NOMO-1 treated with dmso at 0.1 percent for 144 hours (cell line): ENCODE results near the gene RAD51B.

Experiments
- DNase-seq: peaks from one replicate; lab custom pipeline; 2025; ENCODE audit not compliant: unreplicated experiment; lab: John Stamatoyannopoulos, UW

RAD51B gene

DNA sequence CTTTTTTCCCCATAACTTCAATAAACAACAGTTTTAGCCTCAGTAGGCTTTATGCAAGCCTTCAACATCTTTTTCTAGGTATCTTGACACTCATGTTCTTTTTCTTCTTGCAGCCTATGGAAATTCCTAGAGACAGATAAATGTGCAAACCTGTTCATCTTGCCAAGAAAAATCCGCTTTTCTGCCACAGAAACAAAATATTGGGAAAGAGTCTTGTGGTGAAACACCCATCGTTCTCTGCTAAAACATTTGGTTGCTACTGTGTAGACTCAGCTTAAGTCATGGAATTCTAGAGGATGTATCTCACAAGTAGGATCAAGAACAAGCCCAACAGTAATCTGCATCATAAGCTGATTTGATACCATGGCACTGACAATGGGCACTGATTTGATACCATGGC lies 677.4 kb downstream of the RAD51B start:
- DNase-seq, result no peak

DNA sequence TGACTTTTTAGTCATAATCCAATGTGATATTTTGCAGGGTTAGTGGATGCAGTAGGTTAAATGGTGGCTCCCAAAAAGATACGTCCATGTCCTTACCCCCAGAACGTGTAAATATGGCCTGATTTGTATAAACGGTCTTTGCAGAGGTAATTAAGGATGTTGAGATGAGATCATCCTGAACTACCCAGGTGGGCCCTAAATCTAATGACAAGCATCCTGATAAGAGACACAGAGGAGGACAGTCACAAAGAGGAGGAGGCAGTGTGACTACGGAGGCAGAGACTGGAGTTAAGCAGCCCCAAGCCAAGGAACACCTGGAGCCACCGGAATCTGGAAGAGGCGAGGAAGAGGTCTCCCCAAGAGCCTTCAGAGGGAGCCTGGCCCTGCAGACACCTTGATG lies 679.9 kb downstream of the RAD51B start:
- DNase-seq, result no peak

DNA sequence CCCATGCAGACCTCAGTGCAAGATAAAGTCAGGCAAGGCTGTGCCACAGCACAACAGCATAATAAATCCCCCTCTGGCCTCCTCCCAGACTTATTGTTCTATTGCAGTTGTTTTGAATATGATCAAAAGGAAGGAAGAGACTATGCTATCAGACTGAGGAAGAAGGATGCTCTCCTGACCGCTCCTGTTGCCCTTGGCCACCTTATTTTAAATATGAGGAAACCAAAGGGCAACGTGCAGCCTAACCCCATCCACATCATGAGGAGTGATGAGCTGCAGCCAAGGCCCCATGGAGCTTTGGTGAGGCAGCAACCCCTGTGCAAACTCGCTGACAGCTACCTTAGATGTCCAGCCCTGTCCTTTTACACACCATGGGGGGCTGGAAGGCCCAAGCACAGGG lies 681.6 kb downstream of the RAD51B start:
- DNase-seq, result no peak

DNA sequence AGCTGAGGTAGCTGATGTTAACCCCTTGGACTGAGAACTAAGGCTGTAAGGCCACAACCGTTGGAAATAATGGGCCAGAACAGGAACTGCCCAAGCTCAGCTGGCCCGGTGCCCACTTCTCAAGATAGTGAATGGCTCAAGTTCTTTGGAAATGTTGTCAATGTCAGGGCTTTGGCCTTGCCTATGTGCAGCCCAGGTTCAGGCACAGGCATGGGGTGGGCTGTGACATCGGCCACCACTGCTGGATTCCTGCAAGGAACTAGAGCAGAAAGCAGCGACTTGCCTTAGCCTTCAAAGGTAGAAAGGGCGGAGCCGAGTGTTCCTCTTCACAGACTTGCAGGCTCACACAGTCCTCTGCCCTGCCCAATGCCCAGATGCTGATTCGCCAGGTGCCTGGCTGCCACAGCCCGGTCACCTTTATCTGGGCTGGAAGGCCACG lies 682.1 kb downstream of the RAD51B start:
- DNase-seq, result no peak

DNA sequence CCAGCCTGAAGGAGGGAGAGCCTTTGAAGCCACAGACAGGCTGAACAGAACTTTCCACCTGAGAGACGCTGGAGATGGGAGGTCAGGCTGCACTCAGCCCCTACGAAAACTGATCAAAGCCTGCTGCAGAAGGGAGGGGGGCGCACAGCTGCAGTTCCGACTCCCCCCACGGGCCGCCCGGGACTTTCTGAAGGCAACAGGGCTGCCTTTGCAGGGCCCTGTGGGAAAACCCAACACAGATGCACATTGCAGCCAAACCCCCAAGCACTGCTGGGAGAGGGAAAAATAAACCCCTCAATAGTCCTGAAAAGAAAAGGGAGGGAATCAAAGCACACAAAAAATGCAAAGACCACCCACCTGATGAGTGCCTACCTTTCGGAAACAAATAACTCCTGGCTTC lies 682.7 kb downstream of the RAD51B start:
- DNase-seq, result no peak

DNA sequence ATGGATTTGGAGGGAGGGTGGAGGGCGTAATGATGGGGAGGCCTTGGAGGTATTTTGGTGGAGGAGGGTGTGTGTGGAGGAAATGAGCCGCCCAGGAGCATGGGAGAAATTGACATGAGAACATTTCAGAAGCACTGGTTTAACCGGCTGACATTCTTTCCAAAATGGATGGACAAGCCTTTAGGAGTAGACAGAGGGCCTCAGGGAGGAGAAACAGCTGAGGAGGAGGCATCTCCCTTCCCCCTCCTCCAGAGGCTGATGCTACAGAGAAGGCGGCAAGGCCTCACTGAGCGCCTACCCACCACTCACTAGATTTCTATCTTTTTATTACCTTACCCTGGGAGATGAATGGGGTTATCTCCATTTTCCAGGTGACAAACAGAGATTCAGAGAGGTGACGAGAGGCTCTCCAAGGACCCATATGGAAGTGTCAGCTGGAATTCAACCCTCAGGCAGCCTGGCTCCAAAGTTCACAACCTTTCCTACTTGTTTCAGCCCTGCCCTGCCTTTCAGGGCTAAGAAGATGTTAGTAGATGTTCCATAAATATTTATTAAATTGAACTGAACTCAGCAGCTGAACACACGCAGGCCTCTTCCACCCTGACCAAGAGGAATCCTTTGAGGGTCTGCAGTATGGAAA lies 683.7 kb downstream of the RAD51B start:
- no peak for DNase-seq

DNA sequence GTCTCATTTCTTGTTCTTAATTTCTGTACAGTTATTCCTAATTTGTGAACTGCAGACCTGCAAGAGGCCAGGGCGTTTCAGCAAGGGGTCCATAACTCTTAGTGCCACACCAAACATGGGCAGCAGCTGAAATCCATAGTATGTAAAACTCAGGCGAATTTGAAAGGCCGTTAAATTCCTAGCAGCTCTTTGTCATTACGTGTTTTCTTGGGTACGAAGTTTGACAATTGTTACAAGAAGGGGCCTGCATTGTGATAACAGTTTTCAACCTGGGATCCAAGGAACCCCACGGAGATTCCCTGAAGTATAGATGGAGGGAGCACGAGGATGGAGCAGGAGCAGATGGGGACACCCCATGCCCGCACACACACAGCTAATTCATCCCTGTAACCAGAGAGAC lies 685.3 kb downstream of the RAD51B start:
- DNase-seq, result no peak

DNA sequence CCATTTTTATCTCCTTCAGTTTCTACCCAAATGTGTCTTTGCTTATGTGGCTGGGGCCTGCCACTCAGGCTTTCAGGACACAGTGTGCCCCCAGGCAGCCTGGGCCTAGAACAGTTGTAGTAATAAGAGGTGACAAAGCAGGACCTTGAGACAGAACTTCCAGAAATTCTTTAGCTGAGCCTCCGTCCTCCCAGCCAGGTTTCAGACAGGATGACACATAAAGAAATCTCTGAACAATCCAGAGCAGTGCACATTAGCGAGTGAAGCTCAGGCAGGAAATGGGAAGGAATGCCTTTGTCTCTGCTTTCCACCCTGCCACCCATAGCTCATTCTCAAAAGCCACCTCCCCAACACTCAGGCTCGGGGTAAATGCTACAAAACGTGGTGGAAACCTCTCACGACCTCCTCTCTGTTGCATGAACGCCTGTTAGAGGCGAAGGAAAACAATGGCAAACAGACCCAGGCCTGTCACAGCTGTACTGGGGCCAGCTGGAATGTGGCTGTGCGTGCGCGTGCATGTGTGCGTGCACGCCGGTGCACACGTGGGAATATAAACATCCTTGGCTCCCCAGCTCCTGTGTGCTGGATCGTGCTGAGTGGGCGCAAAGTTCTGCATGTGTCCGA lies 686.6 kb downstream of the RAD51B start:
- no peak for DNase-seq

DNA sequence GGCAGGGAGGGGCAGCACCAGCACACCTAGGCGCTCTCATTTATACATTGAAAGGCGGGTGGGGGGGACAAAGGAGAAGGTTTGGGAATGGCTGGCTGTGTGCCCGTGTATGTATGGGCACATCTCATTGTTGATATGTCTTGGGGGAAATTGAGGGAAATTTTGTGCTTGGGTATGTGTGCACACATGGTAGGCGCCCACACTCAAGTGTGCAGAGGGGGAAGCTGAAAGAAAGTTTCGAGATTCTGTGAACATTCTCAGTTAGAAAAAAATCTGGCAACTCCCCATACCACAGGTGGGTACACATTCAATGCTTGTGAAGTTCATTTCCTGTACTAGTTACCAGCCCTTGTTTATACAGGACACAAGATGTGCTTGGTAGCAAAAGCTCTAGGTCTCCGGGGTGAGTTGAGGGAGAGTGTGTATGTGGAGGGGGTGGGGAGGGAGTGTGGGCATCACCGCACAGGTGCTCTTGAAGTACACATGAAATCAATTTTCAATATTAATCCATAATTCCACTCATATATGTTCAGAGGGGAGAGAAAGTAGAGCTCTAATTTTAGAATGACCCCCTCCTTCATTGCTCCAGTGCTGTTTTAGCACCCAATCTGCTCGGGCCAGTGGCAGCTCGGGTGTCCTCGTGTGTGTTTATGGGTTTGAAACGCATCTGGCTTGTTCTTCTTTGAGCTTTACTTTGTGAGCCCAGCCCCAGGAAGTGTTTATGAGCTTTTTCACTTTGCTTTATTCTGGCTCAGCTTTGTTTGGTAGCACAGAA lies 687.3 kb downstream of the RAD51B start:
- no peak for DNase-seq

DNA sequence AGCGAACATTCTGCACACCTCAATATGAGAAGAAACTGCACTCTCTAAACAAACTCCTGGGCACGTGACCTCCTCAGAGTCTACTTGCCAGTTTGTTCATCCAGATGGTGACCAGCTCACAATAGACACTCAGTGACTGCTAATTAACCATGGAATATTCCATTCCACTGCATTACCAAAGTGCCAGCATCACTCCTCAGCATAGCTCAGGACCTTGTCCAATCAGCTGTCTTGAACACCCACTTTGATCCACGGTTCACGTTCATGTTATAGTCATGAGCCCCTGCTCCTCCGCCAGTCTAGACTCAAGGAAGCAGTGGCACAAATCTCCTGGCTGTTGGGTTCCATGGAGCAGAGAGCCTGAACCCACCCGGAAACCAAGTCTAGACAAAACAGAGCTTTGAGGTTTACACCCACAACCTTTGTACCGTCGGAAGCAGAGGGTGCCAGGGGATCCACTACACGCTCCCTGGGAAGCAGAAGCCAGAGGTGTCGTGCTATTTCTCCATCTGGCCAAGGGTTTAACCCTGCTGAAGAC lies 688.0 kb downstream of the RAD51B start:
- no peak for DNase-seq

DNA sequence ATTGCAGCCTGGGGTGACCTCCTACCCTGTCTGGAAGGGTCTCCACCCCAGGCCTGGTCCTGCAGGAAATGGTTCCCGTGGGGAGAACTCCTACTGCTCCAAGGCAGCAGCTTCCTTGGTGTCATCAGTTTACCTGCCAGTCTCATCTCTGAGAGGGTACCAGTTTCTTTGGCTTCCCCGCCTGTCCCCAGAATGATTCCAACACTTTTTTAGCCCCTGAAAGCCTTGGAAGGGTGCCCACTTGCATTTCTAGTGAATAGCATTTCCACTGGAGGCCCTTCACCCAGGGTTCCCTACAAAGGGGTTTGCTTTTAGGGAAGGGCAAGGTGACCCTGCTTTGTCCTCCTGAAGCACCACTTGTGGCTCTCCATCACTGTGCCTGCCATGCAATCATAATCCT lies 689.0 kb downstream of the RAD51B start:
- DNase-seq, result no peak

DNA sequence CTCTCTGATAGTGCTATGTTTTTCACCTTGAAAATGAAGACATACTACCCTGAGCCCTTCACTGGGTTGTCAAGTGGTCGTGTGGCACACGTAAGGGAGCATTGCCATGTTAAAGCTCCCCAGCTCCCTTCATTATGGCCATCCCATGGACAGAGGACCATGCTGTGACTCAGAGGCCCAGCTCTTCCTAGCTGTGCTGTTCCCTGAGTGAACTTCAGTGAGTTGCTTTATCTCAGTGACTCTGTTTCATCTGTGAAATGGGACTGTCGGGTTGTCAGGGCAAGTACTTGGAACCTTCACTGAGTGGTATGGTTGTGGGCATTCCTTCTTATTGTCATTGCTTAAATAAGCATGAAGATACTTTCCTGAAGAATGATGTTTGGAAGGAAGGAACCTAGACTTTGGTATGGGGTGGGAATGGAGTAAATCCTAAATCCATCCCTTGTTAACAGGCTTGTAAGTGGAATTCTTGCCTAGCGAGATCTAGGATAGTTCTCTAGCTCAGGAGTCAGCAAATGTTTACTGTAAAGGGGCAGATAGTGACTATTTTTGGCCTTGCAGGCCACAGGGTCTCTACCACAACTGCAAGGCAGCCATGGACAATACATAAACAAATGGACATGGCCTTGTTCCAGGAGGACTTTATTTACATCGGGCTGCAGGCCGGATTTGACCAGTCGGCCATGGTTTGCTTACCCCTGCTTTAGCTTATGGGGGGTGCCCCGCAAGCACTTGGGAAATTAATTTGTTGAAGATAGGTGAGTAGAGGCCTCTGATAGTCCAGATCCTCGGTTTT lies 689.8 kb downstream of the RAD51B start:
- DNase-seq, result no peak

DNA sequence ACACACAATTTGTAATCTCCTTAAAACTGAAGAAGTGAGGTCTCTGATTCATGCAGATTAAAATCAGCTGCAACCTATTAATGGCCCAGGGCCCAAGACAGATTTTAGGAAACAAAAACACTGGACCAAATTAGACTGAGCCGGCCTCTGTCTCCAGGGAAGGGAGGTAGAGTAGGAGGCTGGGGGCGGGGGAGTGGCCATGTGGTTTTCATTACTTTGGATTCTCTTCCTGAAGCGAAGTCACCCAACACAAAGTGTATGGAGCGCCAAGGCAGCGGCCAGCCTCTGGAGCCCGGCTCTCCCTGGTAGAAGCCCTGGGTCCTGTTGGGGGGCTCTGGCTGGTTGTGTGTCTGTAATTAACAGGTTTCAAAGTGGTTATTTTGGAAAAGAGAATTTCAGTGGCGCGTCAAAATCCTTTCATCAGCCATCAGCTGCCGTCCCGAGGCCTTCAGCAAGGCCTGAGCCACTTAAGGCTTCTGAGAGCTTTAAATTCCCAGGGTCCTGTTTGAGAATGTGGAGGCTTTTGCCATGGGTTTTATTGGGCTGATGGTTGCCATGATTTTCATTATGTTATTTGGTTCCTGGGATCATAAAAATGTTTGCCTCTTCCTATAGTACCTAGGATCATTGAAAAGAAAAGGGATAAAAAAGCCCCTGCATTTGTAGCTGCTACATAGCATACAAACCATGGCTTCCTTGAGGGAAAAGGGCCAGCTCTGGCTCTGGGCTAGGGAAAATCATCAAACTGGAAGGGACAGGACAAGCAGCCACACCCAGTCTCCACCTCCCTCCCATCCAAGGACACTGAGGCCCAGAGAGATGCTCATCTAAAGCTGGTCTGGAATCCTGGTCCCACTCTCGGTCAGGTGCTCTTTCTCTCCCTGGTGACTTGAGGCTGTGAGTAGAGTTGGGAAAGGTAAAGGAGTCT lies 690.9 kb downstream of the RAD51B start:
- no peak for DNase-seq

DNA sequence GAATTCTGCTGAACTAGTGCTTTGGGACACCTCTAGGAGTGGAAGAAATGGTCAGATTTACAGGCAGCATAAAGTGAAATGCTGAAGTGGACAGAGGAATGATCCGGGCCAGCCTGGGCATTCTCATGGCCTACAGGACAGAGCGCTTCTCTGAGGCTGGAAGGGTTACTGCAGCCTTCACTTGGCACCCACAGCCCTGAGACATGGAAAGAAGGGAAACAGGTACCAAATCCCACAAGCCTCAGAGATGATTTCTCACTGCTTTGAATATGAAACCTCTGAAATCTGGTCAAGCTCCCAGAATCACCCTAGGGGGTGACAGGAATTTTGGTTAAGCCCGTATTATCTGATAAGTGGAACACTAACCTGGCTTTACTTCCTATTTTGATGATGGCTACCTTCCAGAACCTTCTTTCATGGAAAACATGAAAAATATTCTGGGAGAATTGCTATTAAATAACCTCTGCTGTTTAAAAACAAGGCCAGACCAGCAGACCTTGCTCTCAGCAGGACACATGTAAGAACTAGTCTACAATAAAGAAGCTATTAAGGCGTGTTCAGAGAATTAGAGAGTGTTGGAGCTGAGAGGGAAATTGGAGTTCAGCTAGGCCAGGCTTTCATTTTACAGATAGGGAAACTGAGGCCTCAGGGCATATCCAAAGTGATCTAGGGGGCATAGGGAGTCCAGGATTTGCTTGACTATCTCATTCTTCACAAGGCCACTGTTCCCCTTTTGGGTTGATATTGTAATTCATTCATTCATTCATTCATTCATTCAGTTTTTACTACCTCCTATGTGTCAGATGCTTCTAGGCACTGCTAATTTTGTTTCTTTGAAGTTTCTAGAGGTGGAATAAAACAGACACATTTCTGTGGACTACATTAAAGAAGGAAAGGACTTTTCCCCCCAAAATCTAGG lies 691.8 kb downstream of the RAD51B start:
- no peak for DNase-seq

DNA sequence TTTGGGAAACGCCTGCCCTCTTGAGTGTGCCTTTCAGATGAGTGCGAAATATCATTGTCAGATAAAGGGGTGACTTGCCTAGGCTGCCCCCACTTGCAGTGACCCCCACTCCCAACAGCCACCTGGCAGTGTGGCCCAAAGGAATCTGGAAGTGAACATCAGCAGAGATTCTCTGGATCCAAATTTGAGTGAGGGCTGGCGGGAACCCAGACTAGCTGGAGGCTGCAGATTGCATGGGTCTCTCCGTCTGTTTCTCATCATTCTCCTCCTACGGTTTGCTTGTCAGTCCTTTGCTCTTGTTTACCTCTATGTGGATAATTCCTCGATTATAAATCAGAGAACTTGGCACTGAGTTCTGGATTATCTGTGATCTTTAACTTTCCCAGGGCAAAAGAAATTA lies 692.5 kb downstream of the RAD51B start:
- no peak for DNase-seq

DNA sequence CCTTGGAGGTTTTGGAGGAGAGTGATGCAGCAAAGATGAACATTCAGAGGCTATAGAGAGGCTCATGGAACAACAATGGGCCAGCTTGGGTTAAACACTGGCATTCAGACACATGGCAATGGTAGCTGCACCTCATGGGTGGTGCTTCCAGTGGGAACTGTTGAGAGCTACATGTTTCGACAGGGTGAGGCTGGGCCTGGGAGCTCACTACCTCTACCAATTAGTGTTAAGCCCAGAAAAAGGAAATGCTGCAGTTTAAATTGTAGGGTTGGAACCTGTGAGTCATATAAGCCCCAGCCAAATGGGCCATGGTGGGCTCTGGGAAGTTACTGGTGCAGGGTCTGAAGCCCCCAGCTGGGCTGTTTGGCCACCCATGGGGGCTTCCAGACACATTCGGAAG lies 693.6 kb downstream of the RAD51B start:
- peak; percentile 7 for DNase-seq

DNA sequence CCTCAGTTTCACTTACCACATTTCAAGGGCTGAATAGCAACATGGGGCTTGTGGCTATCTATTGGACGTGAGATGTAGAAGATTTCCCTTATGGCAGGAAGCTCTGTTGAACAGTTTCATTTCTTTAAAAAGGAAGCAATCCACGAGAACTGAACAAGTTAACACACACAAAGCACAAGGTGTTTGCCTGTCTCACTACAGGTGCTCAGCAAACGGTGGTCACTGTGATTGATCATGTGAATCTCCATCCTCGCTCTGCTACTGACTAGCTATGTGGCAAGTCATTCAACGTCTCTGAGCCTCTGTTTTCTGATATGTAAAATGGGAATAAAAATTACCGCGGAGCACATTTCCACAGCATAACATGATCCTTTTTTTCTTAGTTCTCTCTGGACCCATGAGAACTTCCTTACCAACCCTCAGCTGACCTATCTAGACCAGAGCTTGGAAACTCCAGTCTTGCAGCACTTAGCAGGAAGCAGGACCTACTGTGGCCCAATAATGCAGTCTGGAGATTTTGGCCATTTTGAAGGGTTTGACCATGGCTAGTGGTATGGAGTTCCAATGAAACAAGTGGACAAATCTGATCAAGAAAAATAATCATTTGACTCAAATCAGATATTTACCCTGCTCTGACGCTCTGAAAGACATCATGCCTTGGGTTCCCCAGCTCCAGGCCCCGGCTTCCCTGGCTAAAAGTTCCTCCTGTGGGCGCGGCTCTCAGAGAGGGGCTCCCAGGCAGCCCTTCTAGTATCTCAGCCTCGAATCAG lies 694.4 kb downstream of the RAD51B start:
- DNase-seq, result no peak

DNA sequence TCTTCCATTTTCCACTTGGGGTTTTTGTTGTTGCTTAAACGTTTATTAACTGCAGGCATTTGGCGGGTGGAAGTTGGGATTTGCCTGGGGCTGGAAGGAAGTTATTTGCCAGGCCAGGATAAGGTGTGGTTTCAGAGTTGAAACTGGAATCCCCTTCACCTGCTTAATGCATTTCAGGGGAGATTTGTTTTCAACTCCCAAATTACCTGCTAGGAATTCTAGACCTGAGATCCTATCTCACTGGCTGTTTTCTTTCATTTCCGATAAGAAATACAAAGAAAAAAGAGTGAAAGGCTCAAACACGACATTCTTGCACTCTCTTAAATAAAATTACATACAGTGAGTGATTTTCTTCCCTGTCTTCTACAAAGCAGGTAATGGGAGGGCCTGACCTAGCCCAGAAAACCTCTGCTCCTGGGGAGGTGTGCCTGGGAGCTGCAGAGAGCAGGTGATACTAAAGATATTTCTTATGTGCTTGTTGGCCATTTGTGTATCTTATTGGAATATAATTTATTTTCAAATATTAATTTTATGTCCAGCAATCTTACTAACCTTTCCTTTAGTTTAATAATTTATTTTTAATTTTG lies 695.1 kb downstream of the RAD51B start:
- no peak for DNase-seq
